Measurements from ENCODE around the gene CREB5.

CREB5 gene

DNA sequence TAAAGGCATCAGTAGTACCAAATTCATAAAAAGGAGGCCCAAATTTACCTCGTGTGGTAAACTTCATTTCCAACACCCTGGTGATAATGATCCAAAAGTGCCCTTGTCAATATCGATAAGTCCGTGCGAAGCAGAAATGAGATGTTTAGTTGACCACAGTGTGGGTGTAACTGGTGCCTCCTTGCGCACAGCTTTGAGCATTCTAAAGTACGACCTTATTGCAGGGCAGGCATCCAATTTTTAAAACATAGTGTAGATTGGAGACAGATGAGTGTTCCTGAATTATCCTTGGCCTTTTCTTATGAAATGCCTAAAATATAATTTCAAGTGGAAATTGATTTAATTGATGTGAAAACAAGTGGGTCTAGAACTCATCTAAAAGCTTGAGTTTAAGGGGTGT, 297.4 kb downstream of the CREB5 start:
- DNase-seq (ENCODE audit: low spot score): no peak

DNA sequence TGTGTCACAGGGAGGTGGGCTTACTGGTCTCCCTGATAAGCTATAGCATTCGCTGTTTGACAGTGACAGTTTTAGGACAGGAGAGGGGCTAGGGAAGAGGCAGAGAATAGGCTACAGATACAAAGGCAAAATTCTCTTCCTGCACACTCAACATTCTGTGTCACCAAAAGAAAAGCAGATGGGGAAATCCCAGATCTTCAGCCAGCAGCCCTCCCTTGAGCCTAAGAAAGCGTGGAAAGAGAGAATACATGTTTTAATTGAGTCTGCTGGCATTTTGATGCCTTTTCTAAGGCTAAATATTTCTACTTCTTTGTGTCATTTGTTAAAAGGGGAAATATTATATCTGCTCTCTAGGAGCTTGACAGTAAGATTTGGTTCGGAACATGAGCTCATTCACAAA, 298.8 kb downstream of the CREB5 start:
- no peak for DNase-seq (ENCODE audit: low spot score)

DNA sequence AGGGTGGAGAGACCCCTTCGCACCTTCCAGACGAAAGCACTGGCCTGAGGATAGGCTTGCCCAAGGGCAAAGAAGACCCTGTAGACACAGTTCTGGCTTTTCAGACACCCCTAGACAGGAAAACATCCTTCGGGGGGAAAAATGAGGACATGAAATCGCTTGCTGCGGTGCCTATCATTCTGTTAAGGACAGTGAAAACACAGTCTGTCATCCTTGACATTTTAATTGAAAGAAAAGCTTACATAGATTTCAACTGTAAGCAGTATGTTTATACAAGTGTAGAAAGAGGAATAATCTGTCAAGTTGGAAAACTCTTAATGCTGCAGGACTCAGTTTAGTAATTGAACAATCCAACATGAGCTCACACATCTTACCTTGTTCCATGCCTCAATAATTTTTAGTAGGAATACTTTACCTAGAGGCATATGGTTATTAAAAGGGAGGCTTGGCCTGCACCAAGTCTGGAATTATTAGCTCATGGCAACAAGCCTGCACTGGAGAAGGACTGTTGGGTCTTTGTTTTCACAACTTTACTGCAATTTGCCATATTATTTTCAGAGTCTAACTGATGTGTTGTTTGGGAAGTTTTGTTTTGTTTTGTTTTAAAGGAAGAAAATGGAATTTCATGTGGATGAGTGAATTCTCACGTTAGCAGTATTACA, 302.3 kb downstream of the CREB5 start:
- no peak for DNase-seq (ENCODE audit: low spot score)

DNA sequence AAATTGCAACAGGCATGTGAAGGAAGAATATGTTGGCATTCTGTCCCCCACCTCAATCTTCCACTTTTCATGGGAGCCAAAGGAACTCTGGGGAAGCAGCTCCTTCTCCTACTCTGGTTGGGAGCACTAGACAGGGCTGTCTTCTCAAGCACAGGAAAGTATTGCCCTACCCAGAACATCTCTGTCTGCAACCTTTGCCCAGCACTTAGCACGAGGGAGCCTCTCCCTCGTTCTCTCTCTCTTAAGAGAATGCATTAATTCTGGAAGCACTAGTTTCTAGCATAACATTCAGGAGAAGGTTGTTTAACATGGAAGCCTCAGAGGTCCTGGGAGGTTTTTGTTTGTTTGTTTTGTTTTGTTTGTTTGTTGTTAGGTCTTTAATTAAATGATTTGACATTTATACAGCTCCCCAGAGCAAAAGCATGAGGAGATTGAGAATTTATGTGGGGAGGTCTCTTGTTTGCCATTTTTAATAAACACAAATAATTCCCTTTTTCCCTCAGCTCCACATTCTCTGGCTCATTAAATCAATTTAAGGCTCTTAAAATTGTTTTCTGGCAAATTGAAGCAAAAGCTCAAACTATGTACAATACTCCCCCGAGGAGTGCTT, 305.2 kb downstream of the CREB5 start:
- no peak for DNase-seq (ENCODE audit: low spot score)

DNA sequence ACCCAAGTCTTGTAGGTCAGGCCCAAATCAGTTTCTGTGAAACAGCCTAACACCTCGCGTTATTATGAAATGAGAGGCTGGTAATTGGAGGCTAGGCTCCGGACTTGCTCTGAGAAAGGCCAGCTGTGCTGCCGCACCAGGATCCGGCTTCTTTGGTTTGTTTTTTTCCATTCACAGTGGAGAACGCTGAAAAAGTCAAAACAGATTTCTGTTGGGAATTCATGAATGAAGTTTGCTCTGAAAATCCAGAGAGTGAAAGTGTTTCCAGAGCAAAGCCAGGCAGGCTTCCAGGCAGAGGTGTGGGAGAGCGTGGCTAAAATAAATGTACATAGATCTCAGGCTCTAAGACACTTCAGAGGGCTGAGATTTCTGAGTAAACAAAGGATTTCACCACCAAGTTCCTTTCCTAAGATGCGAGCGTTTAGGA, 305.8 kb downstream of the CREB5 start:
- no peak for DNase-seq (ENCODE audit: low spot score)

DNA sequence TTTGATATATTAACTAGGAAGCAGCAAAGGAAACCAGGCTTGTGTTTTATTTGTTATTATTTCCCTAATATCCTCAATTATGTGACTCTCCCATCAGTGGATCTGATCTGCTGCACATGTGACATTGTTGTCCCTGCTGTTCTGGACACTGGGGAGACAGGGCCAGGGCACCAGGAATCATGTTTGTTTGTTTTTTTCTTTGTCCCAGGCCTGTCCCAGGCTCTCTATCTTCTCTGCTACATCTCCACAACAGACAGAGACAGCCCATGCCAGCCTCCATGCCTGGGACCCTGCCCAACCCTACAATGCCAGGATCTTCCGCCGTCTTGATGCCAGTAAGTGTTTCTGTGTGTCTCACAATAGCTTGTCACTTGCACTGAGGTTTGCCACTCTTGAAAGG, 306.2 kb downstream of the CREB5 start:
- DNase-seq (ENCODE audit: low spot score): no peak

DNA sequence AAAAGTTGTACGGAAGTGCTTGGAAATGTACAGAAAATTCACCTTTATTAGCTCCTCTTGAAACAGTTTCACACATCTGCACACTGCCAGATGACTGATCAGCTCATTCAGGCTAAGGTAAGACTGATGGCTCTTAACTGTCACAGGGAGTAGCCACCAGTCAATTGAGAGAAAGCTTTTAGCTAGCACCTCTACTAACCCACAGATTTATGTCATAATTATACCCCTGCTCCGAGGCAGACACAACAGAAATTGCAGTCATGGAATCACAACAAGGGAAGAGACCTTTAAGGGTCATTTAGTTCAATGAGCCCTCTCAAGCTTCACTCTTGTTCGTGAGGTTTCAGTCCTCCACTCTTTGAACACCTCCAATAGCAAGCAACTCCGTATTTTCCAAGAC, 310.4 kb downstream of the CREB5 start:
- DNase-seq (ENCODE audit: low spot score): no peak

DNA sequence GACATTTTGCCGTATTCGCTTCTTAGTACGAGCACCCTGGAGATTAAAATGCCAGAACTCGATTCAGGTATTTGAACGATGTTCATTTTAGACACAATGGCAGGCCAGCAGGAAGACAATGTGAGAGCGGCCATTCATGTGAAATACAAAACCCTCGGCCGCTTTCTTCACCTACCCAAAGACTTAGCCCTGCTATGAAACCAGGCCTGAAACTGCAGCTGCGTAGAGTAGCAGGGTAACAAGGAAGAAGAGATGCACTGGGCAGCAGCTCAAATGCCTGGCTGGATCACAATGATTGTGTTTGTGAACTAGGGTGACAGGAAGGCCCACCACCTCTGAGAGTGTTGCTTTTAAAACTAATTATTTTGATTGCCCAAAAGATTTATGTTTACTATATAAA, 311.0 kb downstream of the CREB5 start:
- DNase-seq (ENCODE audit: low spot score): no peak

DNA sequence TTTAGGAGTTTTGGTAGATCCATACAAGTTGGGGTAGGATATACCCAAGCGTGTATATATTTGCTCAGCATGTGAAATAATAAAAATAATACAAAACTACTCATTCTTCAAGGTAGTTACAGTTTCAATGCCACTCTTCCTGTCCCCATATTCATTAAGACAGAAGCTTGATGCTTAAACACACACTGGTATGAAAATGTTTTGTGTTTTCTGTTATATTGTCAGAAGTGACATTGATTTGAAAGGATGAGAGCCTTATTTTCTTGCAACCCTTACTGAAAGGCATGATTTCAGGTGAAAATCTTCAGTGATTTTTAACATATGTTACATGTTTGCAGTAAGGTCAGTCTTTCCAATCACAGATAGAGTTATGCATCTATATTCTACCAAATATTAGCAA, 312.2 kb downstream of the CREB5 start:
- no peak for DNase-seq (ENCODE audit: low spot score)

DNA sequence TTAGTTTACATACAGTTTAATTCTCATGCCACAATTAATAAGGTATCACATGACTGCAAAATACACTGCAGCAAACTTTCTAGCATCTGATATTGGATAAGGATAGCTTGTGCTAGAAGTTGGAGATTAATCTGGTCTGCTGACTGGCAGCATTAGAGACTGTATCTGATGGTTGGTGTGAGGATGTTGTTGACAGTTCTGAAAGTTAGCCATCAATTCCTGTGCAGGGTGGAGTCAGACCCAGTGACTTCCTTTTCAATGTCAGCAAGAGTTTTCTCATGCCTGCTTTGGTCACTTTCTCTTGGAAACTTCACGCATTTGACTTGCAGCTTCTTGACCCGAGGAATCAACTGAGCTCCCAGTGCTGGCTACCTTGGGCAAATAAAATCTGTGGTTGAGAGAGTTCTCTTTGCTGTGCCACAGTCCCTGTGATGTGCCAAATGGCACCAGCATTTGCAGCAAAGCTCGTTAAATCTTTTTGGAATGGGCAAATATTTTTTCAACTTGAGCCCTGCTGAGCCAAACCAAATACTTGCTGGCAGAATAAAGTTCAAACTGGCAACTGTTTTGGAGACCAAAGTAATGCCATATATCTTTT, 312.8 kb downstream of the CREB5 start:
- DNase-seq (ENCODE audit: low spot score): no peak

DNA sequence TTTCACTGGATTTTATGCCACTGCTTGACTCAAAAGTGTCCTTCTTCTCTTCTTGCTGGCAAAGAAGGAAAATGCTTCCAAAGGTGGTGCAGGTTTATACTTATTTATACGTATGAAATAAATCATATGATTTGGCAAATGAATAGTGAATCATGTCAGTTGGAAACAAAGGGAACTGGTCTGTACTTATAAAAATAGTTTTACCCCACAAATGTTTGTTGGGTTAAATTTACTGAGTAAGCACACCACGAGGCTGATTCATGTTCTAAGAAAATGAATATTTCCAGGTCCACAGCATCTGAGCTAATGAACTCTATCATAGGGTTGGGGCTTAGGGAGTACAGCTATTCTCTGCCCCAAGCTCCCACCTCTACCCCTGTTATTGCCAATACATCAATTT, 313.6 kb downstream of the CREB5 start:
- no peak for DNase-seq (ENCODE audit: low spot score)

DNA sequence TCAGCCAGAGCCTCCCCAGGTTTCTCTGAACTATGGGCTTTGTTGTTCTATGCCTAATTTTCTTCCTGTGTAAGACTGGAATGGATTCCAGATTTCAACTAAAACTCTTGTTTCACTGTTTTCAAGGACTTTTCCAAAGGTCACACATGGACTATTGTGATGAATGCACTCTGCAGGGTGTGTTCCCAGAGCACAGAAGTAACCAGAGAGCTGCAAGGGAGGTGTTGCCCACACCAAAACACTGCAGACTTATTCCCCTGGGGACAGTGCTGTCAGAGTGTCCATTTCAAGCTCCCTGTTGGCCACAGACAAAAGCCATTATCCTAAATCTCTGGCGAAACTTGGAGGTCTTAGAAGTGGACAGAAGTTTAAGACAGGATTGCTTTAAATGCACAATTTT, 314.2 kb downstream of the CREB5 start:
- DNase-seq (ENCODE audit: low spot score): no peak

DNA sequence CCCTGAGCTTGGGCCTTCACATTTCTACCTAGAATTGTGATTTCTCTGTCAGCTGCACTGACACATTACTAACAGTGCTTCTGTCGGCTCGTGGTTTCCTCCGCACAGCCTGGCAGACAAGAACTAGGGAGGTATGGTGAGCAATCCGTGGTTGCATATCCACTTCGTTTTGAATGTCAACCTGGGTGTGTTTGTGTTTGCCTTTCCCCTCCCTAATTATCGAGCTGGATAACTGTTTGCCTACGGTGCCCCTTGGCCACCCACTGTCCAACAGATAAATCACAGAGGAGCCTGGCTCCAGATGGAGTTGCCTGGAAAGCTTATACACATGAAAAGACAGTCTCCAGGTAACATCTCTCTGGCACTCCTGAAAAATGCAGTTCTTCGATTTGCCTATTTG, 317.0 kb downstream of the CREB5 start:
- DNase-seq (ENCODE audit: low spot score): no peak

DNA sequence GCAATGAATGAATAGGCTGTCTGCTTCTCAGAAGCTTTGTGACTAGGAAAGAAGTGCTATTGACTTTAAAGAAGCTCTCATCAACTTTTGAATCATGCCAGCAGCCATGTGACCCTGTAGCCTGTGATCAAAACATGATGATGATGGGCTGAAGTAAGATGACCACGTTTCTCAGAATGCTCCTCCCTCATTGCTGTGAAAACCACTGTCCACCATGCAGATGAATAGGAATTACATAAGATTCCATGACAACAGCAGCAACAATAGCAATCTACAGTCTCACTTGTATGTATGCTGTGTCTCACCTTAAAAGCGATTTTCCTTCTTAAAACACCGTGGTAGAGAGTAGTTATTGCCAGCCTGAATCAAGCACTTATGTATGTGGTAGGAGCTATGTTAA, 317.4 kb downstream of the CREB5 start:
- no peak for DNase-seq (ENCODE audit: low spot score)

DNA sequence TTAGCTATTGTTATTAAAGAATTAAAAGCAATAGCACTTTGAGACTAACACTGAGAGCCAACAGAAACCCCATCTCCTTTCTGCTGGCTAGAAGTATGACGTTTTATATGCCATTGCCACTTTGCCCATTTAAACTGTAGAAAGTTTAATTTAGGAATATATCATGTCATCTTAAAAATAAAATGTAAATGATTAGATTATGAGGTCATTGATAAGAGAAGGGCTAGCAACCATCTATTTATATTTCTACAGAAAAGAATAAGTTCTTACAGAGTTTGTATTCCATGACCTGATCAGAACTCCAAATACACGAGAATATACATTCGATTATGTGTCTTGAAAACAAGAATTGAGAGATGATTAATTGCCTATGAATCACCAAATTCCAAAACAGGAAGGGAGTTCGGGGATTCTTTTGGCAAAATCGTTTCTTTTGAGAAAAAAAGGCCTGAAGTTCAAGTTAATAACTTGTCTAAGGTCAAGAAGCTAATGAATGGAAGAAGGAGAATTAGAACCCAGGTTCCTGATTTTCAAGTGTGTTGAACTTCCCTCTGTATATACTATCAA, 318.9 kb downstream of the CREB5 start:
- DNase-seq (ENCODE audit: low spot score): no peak

DNA sequence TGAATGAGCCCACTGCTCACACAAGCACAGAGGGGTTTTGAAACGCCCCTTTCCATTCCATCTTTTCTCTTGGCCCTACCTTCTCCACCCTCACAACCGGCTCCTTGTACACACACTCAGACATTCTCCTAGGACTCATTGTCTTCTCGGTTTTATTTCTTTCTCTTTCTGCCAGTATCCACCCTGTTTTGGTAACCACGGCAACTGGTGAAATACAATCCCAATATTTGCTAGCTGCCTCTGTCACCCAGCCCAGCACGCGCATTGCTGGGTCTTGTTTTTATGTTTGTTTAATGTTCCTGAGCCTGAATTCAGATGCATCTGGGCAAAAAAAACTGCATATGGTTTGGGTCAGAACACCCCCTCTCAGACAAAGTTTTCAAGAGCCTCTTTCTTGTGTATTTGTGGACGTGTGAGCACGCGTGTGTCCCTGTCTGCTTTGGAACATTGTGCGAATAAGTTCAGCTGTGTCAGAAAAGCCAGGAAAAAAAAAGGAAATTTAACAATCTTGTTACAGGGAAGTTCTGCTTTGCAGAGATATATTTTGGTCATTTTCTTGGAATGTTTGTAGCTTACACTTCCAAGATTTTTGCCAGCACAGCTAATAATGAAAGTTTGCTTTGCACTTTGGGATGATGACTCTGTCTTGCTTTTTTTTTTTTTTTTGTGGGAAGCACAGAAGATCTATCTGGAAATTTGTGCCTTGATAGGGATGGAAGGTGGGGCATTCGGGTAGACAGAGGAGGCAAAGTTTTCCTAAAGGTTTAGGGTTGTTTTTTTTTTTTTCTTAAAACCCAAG, 320.0 kb downstream of the CREB5 start:
- DNase-seq (ENCODE audit: low spot score): no peak

DNA sequence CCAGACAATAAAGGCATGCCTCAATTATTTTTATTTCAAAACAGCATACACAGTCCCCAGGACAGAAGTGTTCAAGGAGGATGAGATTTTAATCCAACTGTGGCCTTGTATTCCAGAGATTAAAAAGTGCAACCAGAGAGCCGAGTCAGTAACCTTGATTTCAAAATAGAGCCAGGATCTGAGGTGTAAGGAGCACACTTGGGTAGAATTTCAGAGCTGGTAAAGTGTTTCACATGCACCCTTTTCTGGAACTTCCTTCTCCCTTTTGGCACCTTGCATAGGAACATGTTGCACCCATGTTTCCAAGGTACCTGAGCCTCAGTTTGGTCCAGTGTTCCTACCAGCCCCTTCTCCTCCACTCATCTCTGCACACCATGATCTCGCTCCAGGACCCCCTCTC, 320.7 kb downstream of the CREB5 start:
- no peak for DNase-seq (ENCODE audit: low spot score)

DNA sequence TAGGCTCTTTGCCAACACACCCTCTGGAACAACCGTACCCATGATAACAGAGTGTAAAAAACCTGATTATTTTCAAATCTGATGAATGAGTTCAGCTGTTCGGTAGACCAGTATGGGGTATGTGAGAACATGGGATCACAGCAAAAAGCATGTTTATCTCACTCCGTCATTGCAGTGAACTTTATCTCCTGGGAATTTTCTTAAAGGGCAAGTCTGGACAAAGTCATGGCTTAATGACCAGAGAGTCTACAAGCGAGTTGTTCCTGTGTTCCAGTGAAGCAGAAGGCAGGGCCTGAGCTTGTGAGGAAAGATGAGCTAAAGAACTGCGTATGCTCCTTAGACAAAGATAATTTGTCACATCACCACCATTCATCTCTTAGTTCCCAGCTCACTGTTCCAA, 326.1 kb downstream of the CREB5 start:
- DNase-seq (ENCODE audit: low spot score): no peak

DNA sequence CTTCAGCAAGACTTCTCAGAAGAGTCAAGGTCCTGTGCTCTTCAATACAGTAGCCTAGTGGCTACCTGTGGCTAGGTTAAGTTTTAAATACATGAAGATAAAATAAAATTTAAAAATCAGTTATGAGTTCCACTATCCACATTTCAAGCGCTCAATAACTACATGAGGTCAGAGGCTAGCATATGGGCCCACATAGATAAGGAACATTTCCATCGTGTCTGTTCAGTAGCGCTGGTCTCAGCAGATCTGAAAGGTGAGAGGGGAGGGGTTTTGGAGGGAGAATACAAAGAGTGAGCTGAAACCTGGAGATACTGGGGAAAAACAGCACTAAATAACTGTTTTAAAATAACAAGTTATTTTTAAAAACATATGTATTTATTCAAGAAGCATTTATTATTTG, 326.8 kb downstream of the CREB5 start:
- no peak for DNase-seq (ENCODE audit: low spot score)

DNA sequence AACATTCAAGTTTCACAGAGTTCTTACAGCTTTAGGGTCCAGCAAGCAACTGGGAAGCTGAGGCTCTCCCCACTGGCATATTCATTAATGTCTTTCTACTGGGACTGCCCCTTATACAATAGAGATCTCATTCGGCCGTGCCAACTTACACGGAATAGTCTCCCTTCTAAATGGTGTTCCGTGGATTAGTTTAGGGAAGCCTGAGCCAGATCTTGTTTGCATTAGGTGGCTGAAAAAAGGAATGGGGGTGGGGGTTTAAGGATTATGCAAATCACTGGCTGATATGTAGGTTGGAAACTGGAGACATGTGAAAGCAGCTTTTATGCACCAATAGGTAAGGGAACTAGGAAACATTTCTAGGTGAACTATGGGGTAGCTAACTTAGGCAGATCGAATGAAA, 327.5 kb downstream of the CREB5 start:
- no peak for DNase-seq (ENCODE audit: low spot score)

DNA sequence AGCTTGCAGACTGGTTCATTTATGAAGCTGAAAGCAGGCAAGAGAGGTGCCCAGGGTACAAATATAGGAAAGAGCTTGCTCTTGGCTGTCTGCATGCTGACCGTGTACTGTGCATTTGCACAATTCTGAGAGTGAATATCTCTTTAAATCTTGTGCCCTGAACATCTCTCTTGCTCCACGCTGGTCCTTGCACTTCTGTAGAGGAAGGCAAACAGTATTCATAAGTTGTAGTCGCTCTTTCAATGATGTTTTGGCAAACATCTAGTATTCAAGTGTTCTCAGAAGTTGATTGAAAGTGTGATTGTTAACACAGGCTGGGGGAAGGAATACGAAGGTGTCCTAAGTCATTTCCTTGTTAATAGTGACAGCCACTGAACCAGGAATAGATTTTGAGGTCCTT, 332.6 kb downstream of the CREB5 start:
- no peak for DNase-seq (ENCODE audit: low spot score)

DNA sequence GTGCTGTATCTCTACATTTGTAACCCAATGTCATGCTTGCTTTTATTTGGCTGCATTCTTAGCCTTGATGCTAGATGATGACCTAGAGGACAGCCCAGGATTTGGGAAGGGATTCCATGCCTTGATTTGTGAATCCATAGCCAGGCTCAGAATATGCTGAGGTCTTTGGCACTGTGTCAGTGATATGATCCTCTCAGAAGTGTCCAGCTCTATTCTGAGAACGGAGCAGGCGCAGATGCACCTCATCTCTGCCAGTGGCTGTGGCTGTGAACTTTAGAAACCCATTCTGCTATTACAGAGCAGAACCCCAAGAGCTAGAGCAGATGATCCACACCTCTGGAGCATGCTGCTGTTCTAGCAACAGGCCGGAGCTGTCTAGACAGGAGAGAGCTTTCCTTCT, 333.0 kb downstream of the CREB5 start:
- no peak for DNase-seq (ENCODE audit: low spot score)

DNA sequence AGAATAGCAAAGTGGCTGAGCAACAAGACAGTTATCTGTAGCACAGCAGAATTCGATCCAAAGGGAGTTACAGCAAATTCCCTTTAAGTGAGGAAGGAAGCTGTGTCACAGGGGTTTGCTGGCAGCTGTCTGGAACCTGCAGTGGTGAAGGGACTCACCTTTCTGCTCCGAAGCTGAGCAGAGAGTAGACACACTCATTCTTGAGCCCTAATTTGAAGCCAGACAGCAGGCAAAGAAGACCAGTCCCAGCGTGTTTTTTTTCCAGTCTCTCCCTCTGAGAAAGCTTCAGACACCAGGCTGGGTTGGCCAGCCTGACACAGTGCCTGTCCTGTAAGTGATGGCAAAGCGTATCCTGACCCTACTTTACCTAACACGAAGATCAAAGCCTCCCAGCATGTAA, 335.1 kb downstream of the CREB5 start:
- DNase-seq (ENCODE audit: low spot score): no peak

Measured in HuH-7 (cell line).